Adrenal gland (tissue), 12 donors: ENCODE data around the gene INS. TPM values are rescaled to one million over a fixed set of nuclear protein-coding genes. Genes with fewer than 3 reads are reported as not detected.

ENCODE experiments used
- DNase-seq, 7 donors: peaks; one replicate each; pipeline ENCODE4 v3.0.0-alpha.2; 2019 to 2020
- H3K27ac ChIP-seq, 5 donors: fragments of 200-600 bp; sonication (generic) in 4 of 5; 1 replicate in 3 of 5; 2 replicates in 2 of 5; pipeline versions ENCODE4 v1.5.1 to v1.8.0; 2016 to 2020; ENCODE audit warnings: mild to moderate bottlenecking in 1 of 5
- H3K27me3 ChIP-seq: fragments of 200-600 bp; 2 replicates; pipeline ENCODE4 v1.8.0; 2021
- H3K36me3 ChIP-seq, 2 donors: fragments of 200-600 bp; replicated peaks in 1 of 2; 1 replicate in 1 of 2; 2 replicates in 1 of 2; pipeline versions ENCODE4 v1.5.1 to v1.8.0; 2018 to 2022
- H3K4me1 ChIP-seq, 2 donors: fragments of 200-600 bp; replicated peaks in 1 of 2; 1 replicate in 1 of 2; 2 replicates in 1 of 2; pipeline versions ENCODE4 v1.5.1 to v1.8.0; 2018 to 2021
- H3K4me3 ChIP-seq, 4 donors: fragments of 200-600 bp; sonication (generic) in 3 of 4; one replicate each; pipeline ENCODE4 v1.5.1; 2016 to 2018
- H3K9me3 ChIP-seq, 3 donors: fragments of 200-600 bp; sonication (generic) in 1 of 3; replicated peaks in 1 of 3; 1 replicate in 2 of 3; 2 replicates in 1 of 3; pipeline versions ENCODE4 v1.5.1 to v1.8.0; 2016 to 2021
- CTCF ChIP-seq, 6 experiments: fragments of 450-650 bp in 4 of 6; fragments of 200-600 bp in 2 of 6; sonication (generic) in 1 of 6; IDR thresholded peaks; 1 replicate in 5 of 6; 2 replicates in 1 of 6; pipeline versions ENCODE4 v1.5.1 to v1.8.0; 2016 to 2021; ENCODE audit warnings: antibody characterized with exemption in 6 of 6, mild to moderate bottlenecking in 2 of 6, moderate library complexity in 1 of 6
- POLR2A ChIP-seq, 2 donors: fragments of 450-650 bp; IDR thresholded peaks; one replicate each; pipeline ENCODE4 v1.6.1; 2017; ENCODE audit warnings: antibody characterized with exemption in 2 of 2, mild to moderate bottlenecking in 2 of 2, moderate library complexity in 1 of 2
- WGBS, 4 donors: extraction: QIAGEN DNeasy Blood & Tissue Kit in 2 of 4; methylation state at CpG; one replicate each; pipeline versions ENCODE4 v1.1.5 to v1.1.7; 2013 to 2017; 5-methylcytosine and 5-hydroxymethylcytosine counted together
- intact Hi-C, 2 donors: fragments of 100-400 bp; cut with DNase I; formaldehyde crosslinking; loops; one replicate each; pipeline versions ENCODE4 v1.14.1 to v1.15.0; 2022 to 2023
- polyA plus RNA-seq, 3 donors: library from polyadenylated mRNA; stranded (reverse); fragments of 200-250 nt in 2 of 3; fragments of 350-450 nt in 1 of 3; fragmentation: Illumina TruSeq in 1 of 3; extraction: RNeasy Lipid Tissue Mini Kit (QIAGEN cat#74804) in 1 of 3; gene quantifications; one replicate each; pipeline ENCODE4 v1.2.3, GENCODE V29; 2013 to 2014
- total RNA-seq, 9 donors: library from RNA; depleted of rRNA in 4 of 9; stranded (reverse); fragments of >200 nt in 4 of 9; fragments of 120-200 nt in 1 of 9; fragmentation: NEBNext Ultra II Directional in 1 of 9; extraction: Animal tissue kit (Norgen Biotek cat#: 25700) in 1 of 9; gene quantifications; one replicate each; pipeline versions ENCODE4 v1.1.0 to v1.2.4, GENCODE V29; 2013 to 2023
- donor health status: healthy with polysubstance abuse.
- donor health status: Bipolar disorder and iron deficiency.
- donor health status: DM: yes; HTN: yes; CAD: no.
- donor health status: DM: no; HTN: no; CAD: no.
- donor health status: DM: no; HTN: no; CAD: no.
- donor health status: DM: yes; HTN: yes; CAD: no.

Gene INS
- total and polyA plus RNA-seq, 12 donors: 0.72 to 45.2 (median 6.5) TPM; not detected in 8

- intact Hi-C loops: loop anchor here in 1 of 2 donors (10.0 kb wide), 1 partner anchor 319 kb away; no protein-coding TSS in a partner anchor
- Histone ChIP-seq H3K27ac (no peak overlapping the region), H3K27me3 (peaks cover 3% of the 10 kb centered on the region), H3K9me3 (no peaks in the 10 kb centered on the region), H3K4me1 (no peaks in the 10 kb centered on the region), H3K4me3 (no peak overlapping the region), H3K36me3 (no peaks in the 10 kb centered on the region)
- TF ChIP-seq POLR2A (IDR thresholded peaks at IDR 0.05): no peak
- peak in 2 of 7 donors; percentile 4 to 35 for DNase-seq
- WGBS, 4 donors: 79 to 84% (median 80%) methylated on average over 11 to 12 of the region's 12 CpGs
These were observed 45.1 kb upstream of the INS start for GRCh38 chr11:2205981-2206690.

- Histone ChIP-seq H3K27me3 (peaks cover 3% of the 10 kb centered on the region), H3K9me3 (no peaks in the 10 kb centered on the region), H3K4me1 (no peaks in the 10 kb centered on the region), H3K27ac (no peak overlapping the region), H3K4me3 (no peak overlapping the region), H3K36me3 (no peaks in the 10 kb centered on the region)
- no peak for TF ChIP-seq POLR2A (IDR thresholded peaks at IDR 0.05)
- no peak for TF ChIP-seq CTCF (IDR thresholded peaks at IDR 0.05)
- DNase-seq: peak in 1 of 7 donors; percentile 7
- 69 to 87% (median 77%) methylated on average over 1 of the region's 1 CpG for WGBS, 4 donors
- intact Hi-C loops: loop anchor here in 1 of 2 donors (10.0 kb wide), 1 partner anchor 320 kb away; no protein-coding TSS in a partner anchor
These were observed 44.3 kb upstream of the INS start for GRCh38 chr11:2205214-2205720.

- TF ChIP-seq POLR2A (IDR thresholded peaks at IDR 0.05): no peak
- TF ChIP-seq CTCF (IDR thresholded peaks at IDR 0.05): no peak
- Histone ChIP-seq H3K4me3 (no peak overlapping the region), H3K4me1 (no peaks in the 10 kb centered on the region), H3K27me3 (peaks cover 3% of the 10 kb centered on the region), H3K9me3 (no peaks in the 10 kb centered on the region), H3K36me3 (no peaks in the 10 kb centered on the region), H3K27ac (no peak overlapping the region)
- intact Hi-C loops: loop anchor here in 1 of 2 donors (10.0 kb wide), 1 partner anchor 320 kb away; no protein-coding TSS in a partner anchor
- 78 to 93% (median 83%) methylated on average over 6 to 21 of the region's 21 CpGs for WGBS, 4 donors
- peak in 1 of 7 donors; percentile 25 for DNase-seq
These were observed 43.6 kb upstream of the INS start for GRCh38 chr11:2204361-2205213.

GRCh38 chr11:2203440-2204259 lies 42.6 kb upstream of the INS start:
- intact Hi-C loops: loop anchor here in 1 of 2 donors (10.0 kb wide), 1 partner anchor 321 kb away; no protein-coding TSS in a partner anchor
- Histone ChIP-seq H3K36me3 (no peaks in the 10 kb centered on the region), H3K9me3 (no peaks in the 10 kb centered on the region), H3K27me3 (no peaks in the 10 kb centered on the region), H3K27ac (no peak overlapping the region), H3K4me3 (no peak overlapping the region), H3K4me1 (no peaks in the 10 kb centered on the region)
- peak in 1 of 7 donors; percentile 34 for DNase-seq
- no peak for TF ChIP-seq POLR2A (IDR thresholded peaks at IDR 0.05)
- no peak for TF ChIP-seq CTCF (IDR thresholded peaks at IDR 0.05)
- 80 to 91% (median 88%) methylated on average over 11 to 23 of the region's 23 CpGs for WGBS, 4 donors
